SK-N-SH (cell line): Measurements from ENCODE around the gene KCNJ4. TPM values are rescaled to one million over a fixed set of nuclear protein-coding genes. Genes with fewer than 3 reads are reported as not detected.
A peak's percentile ranks its signal among the peaks of the same experiment; 100 is the strongest.

Experiments used
- CTCF ChIA-PET: fragments of 300-600, 350-600 bp; formaldehyde crosslinking; extraction: SDS; loops from one replicate; lab custom pipeline; 2021; lab: Yijun Ruan, JAX
- POLR2A ChIA-PET: fragments of 350-600 bp; sonication (Branson Sonifier 250); formaldehyde crosslinking; extraction: SDS; loops from one replicate; lab custom pipeline; 2020; ENCODE audit warnings: antibody characterized with exemption, inconsistent platforms; lab: Yijun Ruan, JAX
- DNase-seq: peaks from one replicate; pipeline ENCODE4 v3.0.0; 2012
- H2AFZ ChIP-seq: fragments of 200-600 bp; sonication (generic); 2 replicates; pipeline ENCODE4 v1.8.1; 2016; ENCODE audit warnings: antibody characterized with exemption, mild to moderate bottlenecking, low read depth
- H3F3A ChIP-seq: fragments of 200-600 bp; sonication (generic); replicated peaks from 2 replicates; pipeline ENCODE3; 2016; ENCODE audit warnings: antibody characterized with exemption, mild to moderate bottlenecking; ENCODE audit not compliant: insufficient read depth
- H3K27ac ChIP-seq, 2 experiments: fragments of 200-500 bp in 1 of 2; fragments of 200-600 bp in 1 of 2; sonication (Bioruptor generic) in 1 of 2; sonication (generic), shearing (Covaris generic) in 1 of 2; 2 replicates each; pipeline versions ENCODE4 v1.5.1 to v1.6.1; 2014 to 2016; ENCODE audit warnings: low read depth in 2 of 2, inconsistent platforms in 1 of 2, low read length in 1 of 2, mild to moderate bottlenecking in 1 of 2, mixed read lengths in 1 of 2
- H3K27me3 ChIP-seq: fragments of 200-600 bp; sonication (generic), shearing (Covaris generic); 2 replicates; pipeline ENCODE4 v1.6.1; 2016; ENCODE audit warnings: mixed run types; ENCODE audit not compliant: insufficient read depth
- H3K36me3 ChIP-seq, 2 experiments: fragments of 200-500 bp in 1 of 2; fragments of 200-600 bp in 1 of 2; sonication (Bioruptor generic) in 1 of 2; sonication (generic) in 1 of 2; replicated peaks in 1 of 2; 2 replicates each; pipeline versions ENCODE3 to v1.5.1; 2014 to 2016; ENCODE audit warnings: low read length in 1 of 2, mild to moderate bottlenecking in 1 of 2; ENCODE audit not compliant: insufficient read depth in 2 of 2, control insufficient read depth in 1 of 2
- H3K4me1 ChIP-seq, 2 experiments: fragments of 200-500 bp in 1 of 2; fragments of 200-600 bp in 1 of 2; sonication (Bioruptor generic) in 1 of 2; sonication (generic), shearing (Covaris generic) in 1 of 2; 2 replicates each; pipeline versions ENCODE4 v1.5.1 to v1.6.1; 2014 to 2016; ENCODE audit warnings: low read depth in 1 of 2, low read length in 1 of 2, mixed run types in 1 of 2; ENCODE audit not compliant: insufficient read depth in 2 of 2, control insufficient read depth in 1 of 2
- H3K4me2 ChIP-seq: fragments of 200-600 bp; sonication (generic), shearing (Covaris generic); 2 replicates; pipeline ENCODE4 v1.6.1; 2017; ENCODE audit warnings: mixed run types
- H3K4me3 ChIP-seq, 2 experiments: fragments of 200-500 bp in 1 of 2; fragments of 200-600 bp in 1 of 2; sonication (Bioruptor generic) in 1 of 2; sonication (generic), shearing (Covaris generic) in 1 of 2; 2 replicates each; pipeline versions ENCODE4 v1.5.1 to v1.8.1; 2014 to 2016; ENCODE audit warnings: low read depth in 2 of 2, inconsistent platforms in 1 of 2, low read length in 1 of 2, mild to moderate bottlenecking in 1 of 2, mixed read lengths in 1 of 2, moderate library complexity in 1 of 2
- H3K79me2 ChIP-seq: fragments of 200-600 bp; sonication (generic); 2 replicates; pipeline ENCODE4 v1.8.1; 2017; ENCODE audit warnings: mild to moderate bottlenecking; ENCODE audit not compliant: insufficient read depth
- H3K9ac ChIP-seq: fragments of 200-600 bp; sonication (generic); 2 replicates; pipeline ENCODE4 v1.6.1; 2017; ENCODE audit warnings: mixed run types
- H3K9me2 ChIP-seq: fragments of 200-600 bp; sonication (generic); 2 replicates; pipeline ENCODE4 v1.6.1; 2017; ENCODE audit warnings: mixed run types
- H3K9me3 ChIP-seq: fragments of 200-600 bp; sonication (generic); 2 replicates; pipeline ENCODE4 v1.6.1; 2017; ENCODE audit warnings: mixed run types, mild to moderate bottlenecking, moderate library complexity
- H4K20me1 ChIP-seq: fragments of 200-600 bp; sonication (generic); 2 replicates; pipeline ENCODE4 v1.6.1; 2017; ENCODE audit warnings: mild to moderate bottlenecking, mixed run types; ENCODE audit not compliant: insufficient read depth
- EP300 ChIP-seq, 2 experiments: IDR thresholded peaks; 2 replicates each; pipeline versions ENCODE4 v1.4.0 to v1.6.1; 2012; ENCODE audit warnings: borderline replicate concordance in 1 of 2, low read depth in 1 of 2, low read length in 1 of 2
- FOXJ3 ChIP-seq: sonication (generic); formaldehyde crosslinking; IDR thresholded peaks from 2 replicates; pipeline ENCODE4 v1.5.1; 2020; ENCODE audit warnings: mild to moderate bottlenecking, missing genetic modification reagents
- GABPA ChIP-seq: IDR thresholded peaks from 2 replicates; pipeline ENCODE4 v1.4.0; 2012; ENCODE audit warnings: low read depth, mild to moderate bottlenecking
- JUND ChIP-seq: IDR thresholded peaks from 2 replicates; pipeline ENCODE4 v1.4.0; 2012
- MEF2A ChIP-seq: IDR thresholded peaks from 2 replicates; pipeline ENCODE4 v1.4.0; 2012; ENCODE audit warnings: low read depth, borderline replicate concordance
- NFIC ChIP-seq: IDR thresholded peaks from 2 replicates; pipeline ENCODE4 v1.4.0; 2012; ENCODE audit warnings: borderline replicate concordance
- NRF1 ChIP-seq: IDR thresholded peaks from 2 replicates; pipeline ENCODE4 v1.6.1; 2012; ENCODE audit warnings: low read depth, mild to moderate bottlenecking, low read length
- POLR2AphosphoS5 ChIP-seq: IDR thresholded peaks from 2 replicates; pipeline ENCODE4 v1.6.1; 2012; ENCODE audit warnings: low read depth, low read length
- RAD21 ChIP-seq: IDR thresholded peaks from 2 replicates; pipeline ENCODE4 v1.6.1; 2012; ENCODE audit warnings: mild to moderate bottlenecking, low read length
- SIN3A ChIP-seq: IDR thresholded peaks from 2 replicates; pipeline ENCODE4 v1.6.1; 2012; ENCODE audit warnings: low read depth, mild to moderate bottlenecking, low read length, moderate library complexity, borderline replicate concordance
- TAF1 ChIP-seq: IDR thresholded peaks from 2 replicates; pipeline ENCODE4 v1.6.1; 2012; ENCODE audit warnings: low read depth, mild to moderate bottlenecking, low read length, moderate library complexity, borderline replicate concordance
- TCF12 ChIP-seq: IDR thresholded peaks from 2 replicates; pipeline ENCODE4 v1.4.0; 2012
- WGBS: methylation state at CpG from one replicate; pipeline ENCODE4 v1.1.6; 2017; ENCODE audit warnings: low lambda C conversion rate; 5-methylcytosine and 5-hydroxymethylcytosine counted together
- polyA plus RNA-seq, 3 experiments: library from polyadenylated mRNA; depleted of rRNA; stranded (reverse); fragments of >200 nt; gene quantifications; 2 replicates each; pipeline ENCODE4 v1.2.3, GENCODE V29; 2012
- TF ChIP-seq, protein P1 (sequence below): fragments of 150-350 bp; IDR thresholded peaks from 2 replicates; pipeline ENCODE4 v1.6.1; 2017; ENCODE audit warnings: antibody characterized with exemption, low read length, low read depth, borderline replicate concordance
- TF ChIP-seq, protein P2 (sequence below): IDR thresholded peaks from 2 replicates; pipeline ENCODE4 v1.4.0; 2012; ENCODE audit warnings: low read depth, borderline replicate concordance
- TF ChIP-seq, protein P3 (sequence below): IDR thresholded peaks from 2 replicates; pipeline ENCODE4; 2012
- TF ChIP-seq, protein P4 (sequence below): IDR thresholded peaks from 2 replicates; pipeline ENCODE4 v1.4.0; 2012; ENCODE audit warnings: low read depth, borderline replicate concordance

Gene KCNJ4
- polyA plus RNA-seq, 1 of the 3 experiments (the other 2 are of a cell fraction), result not detected

DNA sequence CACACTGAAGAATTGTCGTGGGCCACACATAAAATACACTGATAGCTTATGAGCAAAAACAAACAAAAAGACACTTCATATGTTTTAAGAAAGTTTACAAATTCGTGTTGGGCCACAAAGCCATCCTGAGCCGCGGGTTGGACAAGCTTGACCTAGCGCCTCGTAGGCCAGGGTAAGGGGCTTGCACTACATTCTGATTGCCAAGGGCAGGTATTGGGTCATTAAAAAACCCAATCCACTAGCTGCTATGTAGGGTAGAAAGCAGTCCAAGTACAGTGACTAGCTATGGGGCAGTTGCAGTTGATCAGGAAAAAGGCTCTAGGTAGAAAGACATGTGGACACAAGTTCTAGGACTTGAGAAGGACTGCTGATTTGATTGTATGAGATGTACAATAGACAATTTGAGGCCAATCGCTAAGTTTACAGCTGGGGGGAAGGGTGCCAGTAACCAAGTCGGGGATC lies 26.9 kb upstream of the KCNJ4 start:
- no peak overlapping the region for H3K4me3 ChIP-seq
- no peaks in the 10 kb centered on the region for H3K4me1 ChIP-seq
- no peaks in the 10 kb centered on the region for H3K9me2 ChIP-seq
- POLR2A ChIA-PET, result interaction anchor here (0.6 kb wide), 1 partner anchor 38 kb away, joined by 3 read pairs; no protein-coding TSS in a partner anchor
- no peak overlapping the region for H3K4me2 ChIP-seq
- H3F3A ChIP-seq, result peaks cover 17% of the 10 kb centered on the region
- H3K9me3 ChIP-seq, result no peaks in the 10 kb centered on the region
- H3K79me2 ChIP-seq, result no peaks in the 10 kb centered on the region
- H3K27me3 ChIP-seq, result no peaks in the 10 kb centered on the region
- H4K20me1 ChIP-seq, result no peaks in the 10 kb centered on the region
- no peak overlapping the region for H2AFZ ChIP-seq
- CTCF ChIA-PET, result interaction anchor here (1.1 kb wide), 1 partner anchor 10 kb away, joined by 3 read pairs; no protein-coding TSS in a partner anchor
- peaks cover 40 to 52% of the 10 kb centered on the region in 2 experiments for H3K36me3 ChIP-seq
- H3K9ac ChIP-seq, result no peak overlapping the region
- 84% methylated on average over 8 of the region's 8 CpGs for WGBS
- no peak overlapping the region for H3K27ac ChIP-seq
- 0 out of 2 replicates have a peak, but pooled peaks have one; percentile 17 for TF ChIP-seq SIN3A
- no peak for TF ChIP-seq FOXJ3
- TF ChIP-seq POLR2AphosphoS5, result peak; percentile 31; the same call in 1 of the 2 replicates
- no peak for DNase-seq

DNA sequence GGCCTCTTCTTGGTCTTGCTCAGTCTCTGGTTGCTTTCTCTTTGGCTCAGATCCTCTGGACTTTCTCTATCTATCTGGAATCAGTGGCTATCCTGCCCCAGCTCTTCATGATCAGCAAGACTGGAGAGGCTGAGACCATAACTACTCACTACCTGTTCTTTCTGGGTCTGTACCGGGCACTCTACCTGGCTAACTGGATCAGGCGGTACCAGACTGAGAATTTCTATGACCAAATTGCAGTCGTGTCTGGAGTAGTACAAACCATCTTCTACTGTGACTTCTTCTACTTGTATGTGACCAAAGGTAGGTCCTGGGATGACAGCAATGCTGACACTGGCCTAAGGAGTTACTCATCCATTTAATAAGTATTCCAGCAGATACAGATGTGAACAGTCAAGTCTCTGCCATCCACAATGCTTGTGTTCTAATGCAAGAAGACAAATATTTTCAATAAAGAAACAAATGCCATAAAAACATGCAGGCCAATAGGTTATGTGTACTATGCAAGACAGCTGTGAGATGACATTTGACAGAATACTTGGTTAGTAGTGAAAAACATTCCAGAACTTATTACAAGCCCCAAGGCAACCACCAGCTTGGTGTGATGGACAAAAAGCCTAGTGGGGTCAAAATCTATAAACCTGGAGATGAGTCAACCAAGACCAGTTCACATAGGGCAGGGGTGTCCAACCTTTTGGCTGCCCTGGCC lies 26.3 kb upstream of the KCNJ4 start:
- TF ChIP-seq TAF1 (no peak), RAD21 (no peak), GABPA (no peak), MEF2A (no peak), JUND (no peak), POLR2AphosphoS5 (no peak), NRF1 (no peak), EP300 (IDR thresholded peaks at IDR 0.05; ENCODE audit: borderline replicate concordance in 1 of 2, low read depth in 1 of 2, low read length in 1 of 2) (no peak), SIN3A (no peak), TCF12 (no peak), NFIC (no peak)
- TF ChIP-seq, protein P1, sequence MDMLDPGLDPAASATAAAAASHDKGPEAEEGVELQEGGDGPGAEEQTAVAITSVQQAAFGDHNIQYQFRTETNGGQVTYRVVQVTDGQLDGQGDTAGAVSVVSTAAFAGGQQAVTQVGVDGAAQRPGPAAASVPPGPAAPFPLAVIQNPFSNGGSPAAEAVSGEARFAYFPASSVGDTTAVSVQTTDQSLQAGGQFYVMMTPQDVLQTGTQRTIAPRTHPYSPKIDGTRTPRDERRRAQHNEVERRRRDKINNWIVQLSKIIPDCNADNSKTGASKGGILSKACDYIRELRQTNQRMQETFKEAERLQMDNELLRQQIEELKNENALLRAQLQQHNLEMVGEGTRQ, result no peak
- TF ChIP-seq, protein P2, sequence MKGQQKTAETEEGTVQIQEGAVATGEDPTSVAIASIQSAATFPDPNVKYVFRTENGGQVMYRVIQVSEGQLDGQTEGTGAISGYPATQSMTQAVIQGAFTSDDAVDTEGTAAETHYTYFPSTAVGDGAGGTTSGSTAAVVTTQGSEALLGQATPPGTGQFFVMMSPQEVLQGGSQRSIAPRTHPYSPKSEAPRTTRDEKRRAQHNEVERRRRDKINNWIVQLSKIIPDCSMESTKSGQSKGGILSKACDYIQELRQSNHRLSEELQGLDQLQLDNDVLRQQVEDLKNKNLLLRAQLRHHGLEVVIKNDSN, result no peak
- TF ChIP-seq, protein P3, sequence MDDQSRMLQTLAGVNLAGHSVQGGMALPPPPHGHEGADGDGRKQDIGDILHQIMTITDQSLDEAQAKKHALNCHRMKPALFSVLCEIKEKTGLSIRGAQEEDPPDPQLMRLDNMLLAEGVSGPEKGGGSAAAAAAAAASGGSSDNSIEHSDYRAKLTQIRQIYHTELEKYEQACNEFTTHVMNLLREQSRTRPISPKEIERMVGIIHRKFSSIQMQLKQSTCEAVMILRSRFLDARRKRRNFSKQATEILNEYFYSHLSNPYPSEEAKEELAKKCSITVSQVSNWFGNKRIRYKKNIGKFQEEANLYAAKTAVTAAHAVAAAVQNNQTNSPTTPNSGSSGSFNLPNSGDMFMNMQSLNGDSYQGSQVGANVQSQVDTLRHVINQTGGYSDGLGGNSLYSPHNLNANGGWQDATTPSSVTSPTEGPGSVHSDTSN, result no peak
- TF ChIP-seq, protein P4, sequence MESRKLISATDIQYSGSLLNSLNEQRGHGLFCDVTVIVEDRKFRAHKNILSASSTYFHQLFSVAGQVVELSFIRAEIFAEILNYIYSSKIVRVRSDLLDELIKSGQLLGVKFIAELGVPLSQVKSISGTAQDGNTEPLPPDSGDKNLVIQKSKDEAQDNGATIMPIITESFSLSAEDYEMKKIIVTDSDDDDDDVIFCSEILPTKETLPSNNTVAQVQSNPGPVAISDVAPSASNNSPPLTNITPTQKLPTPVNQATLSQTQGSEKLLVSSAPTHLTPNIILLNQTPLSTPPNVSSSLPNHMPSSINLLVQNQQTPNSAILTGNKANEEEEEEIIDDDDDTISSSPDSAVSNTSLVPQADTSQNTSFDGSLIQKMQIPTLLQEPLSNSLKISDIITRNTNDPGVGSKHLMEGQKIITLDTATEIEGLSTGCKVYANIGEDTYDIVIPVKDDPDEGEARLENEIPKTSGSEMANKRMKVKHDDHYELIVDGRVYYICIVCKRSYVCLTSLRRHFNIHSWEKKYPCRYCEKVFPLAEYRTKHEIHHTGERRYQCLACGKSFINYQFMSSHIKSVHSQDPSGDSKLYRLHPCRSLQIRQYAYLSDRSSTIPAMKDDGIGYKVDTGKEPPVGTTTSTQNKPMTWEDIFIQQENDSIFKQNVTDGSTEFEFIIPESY, result no peak

More for the DNA sequence above, 26.3 kb upstream of the KCNJ4 start:
- Histone ChIP-seq H2AFZ (no peak overlapping the region), H3K27ac (no peak overlapping the region), H3K9ac (no peak overlapping the region), H3F3A (peaks cover 17% of the 10 kb centered on the region), H4K20me1 (no peaks in the 10 kb centered on the region), H3K36me3 (peaks cover 34 to 46% of the 10 kb centered on the region in 2 experiments), H3K4me3 (no peak overlapping the region), H3K79me2 (no peaks in the 10 kb centered on the region), H3K4me1 (no peaks in the 10 kb centered on the region), H3K4me2 (no peak overlapping the region), H3K9me3 (no peaks in the 10 kb centered on the region), H3K9me2 (no peaks in the 10 kb centered on the region), H3K27me3 (no peaks in the 10 kb centered on the region)
- 87% methylated on average over 3 of the region's 3 CpGs for WGBS
- DNase-seq, result no peak
- POLR2A ChIA-PET, result interaction anchor here (0.6 kb wide), 1 partner anchor 38 kb away, joined by 3 read pairs; no protein-coding TSS in a partner anchor
- CTCF ChIA-PET, result interaction anchor here (1.1 kb wide), 1 partner anchor 11 kb away, joined by 3 read pairs; no protein-coding TSS in a partner anchor
